OCI-LY3 (cell line): Measurements from ENCODE around the gene KCNK4.

Experiments
- EZH2phosphoT487 ChIP-seq: fragments of 200-600 bp; shearing (Covaris generic); IDR thresholded peaks from 2 replicates; pipeline ENCODE4 v1.6.1; 2018; ENCODE audit warnings: antibody characterized with exemption, mixed run types, low read depth
- TF ChIP-seq, protein P1 (sequence below): fragments of 200-600, 300-600 bp; sonication (generic); IDR thresholded peaks from 2 replicates; pipeline ENCODE4 v1.5.1; 2014; ENCODE audit warnings: antibody characterized with exemption, low read length, low read depth

DNA sequence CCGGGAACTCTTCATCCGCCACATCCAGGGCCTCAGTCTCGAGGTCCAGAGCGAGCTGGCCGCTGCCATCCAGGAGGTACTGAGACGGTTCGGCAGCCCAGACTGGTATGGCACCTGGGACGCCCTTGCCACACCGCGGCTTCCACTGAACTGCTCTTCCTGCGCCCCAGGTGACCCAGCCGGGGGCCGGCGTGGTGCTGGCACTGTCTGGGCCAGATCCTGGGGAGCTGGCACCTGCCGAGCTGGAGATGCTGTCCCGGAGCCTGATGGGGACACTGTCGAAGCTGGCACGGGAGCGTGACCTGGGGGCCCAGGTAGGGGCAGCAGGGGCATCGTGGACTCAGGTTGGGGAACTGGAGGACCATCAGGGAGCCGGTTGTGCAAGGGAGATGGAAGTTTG, 50.3 kb downstream of the KCNK4 start:
- TF ChIP-seq, protein P1, sequence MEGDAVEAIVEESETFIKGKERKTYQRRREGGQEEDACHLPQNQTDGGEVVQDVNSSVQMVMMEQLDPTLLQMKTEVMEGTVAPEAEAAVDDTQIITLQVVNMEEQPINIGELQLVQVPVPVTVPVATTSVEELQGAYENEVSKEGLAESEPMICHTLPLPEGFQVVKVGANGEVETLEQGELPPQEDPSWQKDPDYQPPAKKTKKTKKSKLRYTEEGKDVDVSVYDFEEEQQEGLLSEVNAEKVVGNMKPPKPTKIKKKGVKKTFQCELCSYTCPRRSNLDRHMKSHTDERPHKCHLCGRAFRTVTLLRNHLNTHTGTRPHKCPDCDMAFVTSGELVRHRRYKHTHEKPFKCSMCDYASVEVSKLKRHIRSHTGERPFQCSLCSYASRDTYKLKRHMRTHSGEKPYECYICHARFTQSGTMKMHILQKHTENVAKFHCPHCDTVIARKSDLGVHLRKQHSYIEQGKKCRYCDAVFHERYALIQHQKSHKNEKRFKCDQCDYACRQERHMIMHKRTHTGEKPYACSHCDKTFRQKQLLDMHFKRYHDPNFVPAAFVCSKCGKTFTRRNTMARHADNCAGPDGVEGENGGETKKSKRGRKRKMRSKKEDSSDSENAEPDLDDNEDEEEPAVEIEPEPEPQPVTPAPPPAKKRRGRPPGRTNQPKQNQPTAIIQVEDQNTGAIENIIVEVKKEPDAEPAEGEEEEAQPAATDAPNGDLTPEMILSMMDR, result no peak
- no peak for TF ChIP-seq EZH2phosphoT487
